Spleen (tissue), 11 donors: ENCODE data around the gene GAB2. TPM values are rescaled to one million over a fixed set of nuclear protein-coding genes. Genes with fewer than 3 reads are reported as not detected.
A peak's percentile ranks its signal among the peaks of the same experiment; 100 is the strongest.

Source experiments
- DNase-seq: peaks from one replicate; pipeline ENCODE4 v3.0.0-alpha.2; 2020
- H3K27ac ChIP-seq, 8 donors: fragments of 200-600 bp; sonication (generic) in 7 of 8; 1 replicate in 4 of 8; 2 replicates in 4 of 8; pipeline versions ENCODE4 v1.5.0 to v1.8.0; 2016 to 2021; ENCODE audit warnings: inconsistent platforms in 4 of 8, mild to moderate bottlenecking in 4 of 8, moderate library complexity in 1 of 8
- H3K27me3 ChIP-seq, 7 donors: fragments of 200-600 bp; sonication (generic) in 6 of 7; replicated peaks in 1 of 7; 1 replicate in 4 of 7; 2 replicates in 3 of 7; pipeline versions ENCODE4 v1.5.0 to v1.8.0; 2016 to 2021; ENCODE audit warnings: inconsistent platforms in 3 of 7, mild to moderate bottlenecking in 1 of 7
- H3K36me3 ChIP-seq, 6 donors: fragments of 200-600 bp; sonication (generic) in 5 of 6; 1 replicate in 4 of 6; 2 replicates in 2 of 6; pipeline versions ENCODE4 v1.5.0 to v1.8.0; 2016 to 2021; ENCODE audit warnings: inconsistent platforms in 2 of 6
- H3K4me1 ChIP-seq, 6 donors: fragments of 200-600 bp; sonication (generic) in 5 of 6; 1 replicate in 3 of 6; 2 replicates in 3 of 6; pipeline versions ENCODE4 v1.5.0 to v1.8.0; 2016 to 2021; ENCODE audit warnings: inconsistent platforms in 3 of 6
- H3K4me3 ChIP-seq, 8 donors: fragments of 200-600 bp; sonication (generic) in 7 of 8; 1 replicate in 4 of 8; 2 replicates in 4 of 8; pipeline versions ENCODE4 v1.5.0 to v1.8.0; 2016 to 2021; ENCODE audit warnings: inconsistent platforms in 4 of 8, mild to moderate bottlenecking in 4 of 8, moderate library complexity in 2 of 8
- H3K9me3 ChIP-seq, 8 donors: fragments of 200-600 bp; sonication (generic) in 7 of 8; 1 replicate in 4 of 8; 2 replicates in 4 of 8; pipeline versions ENCODE4 v1.5.0 to v1.8.0; 2016 to 2021; ENCODE audit warnings: inconsistent platforms in 4 of 8
- POLR2A ChIP-seq, 3 donors: fragments of 450-650 bp; IDR thresholded peaks; one replicate each; pipeline ENCODE4 v1.5.1; 2017; ENCODE audit warnings: antibody characterized with exemption in 3 of 3, mild to moderate bottlenecking in 1 of 3
- POLR2AphosphoS5 ChIP-seq, 3 donors: sonication (generic); formaldehyde crosslinking; IDR thresholded peaks; one replicate each; pipeline ENCODE4 v1.5.1; 2017; ENCODE audit warnings: antibody characterized with exemption in 3 of 3
- WGBS, 5 donors: extraction: QIAGEN DNeasy Blood & Tissue Kit in 3 of 5; methylation state at CpG; one replicate each; pipeline versions ENCODE4 v1.1.5 to v1.1.7; 2013 to 2018; 5-methylcytosine and 5-hydroxymethylcytosine counted together
- intact Hi-C: fragments of 100-400 bp; cut with DNase I; formaldehyde crosslinking; loops from one replicate; pipeline ENCODE4 v1.15.0; 2023; ENCODE audit warnings: low total_unique reads
- polyA plus RNA-seq, 3 donors: library from polyadenylated mRNA; stranded (reverse); fragments of 200-250 nt; gene quantifications; one replicate each; pipeline ENCODE4 v1.2.1, GENCODE V29; 2013
- total RNA-seq, 7 donors: library from RNA; depleted of rRNA in 3 of 7; stranded (reverse); fragments of >200 nt in 3 of 7; fragmentation: NEBNext Ultra II Directional in 4 of 7; extraction: Animal tissue kit (Norgen Biotek cat#: 25700) in 4 of 7; gene quantifications; one replicate each; pipeline versions ENCODE4 v1.1.0 to v1.2.1, GENCODE V29; 2016 to 2021
- TF ChIP-seq, protein P1 (sequence below), 11 experiments: fragments of 200-600 bp in 7 of 11; fragments of 450-650 bp in 4 of 11; sonication (generic) in 4 of 11; IDR thresholded peaks in 8 of 11; conservative IDR thresholded peaks in 3 of 11; 1 replicate in 7 of 11; 2 replicates in 4 of 11; pipeline versions ENCODE4 v1.4.0 to v1.8.0; 2016 to 2021; ENCODE audit warnings: antibody characterized with exemption in 11 of 11, inconsistent platforms in 4 of 11, mild to moderate bottlenecking in 1 of 11
- donor health status: healthy with polysubstance abuse.
- donor health status: DM: no; HTN: no; CAD: no; lungs with moderate emphysema.
- donor health status: DM: no; HTN: no; CAD: no.
- donor health status: Bipolar disorder and iron deficiency.
- donor health status: healthy.
- donor health status: DM: no; HTN: no; CAD: no.
- donor health status: DM: yes; HTN: yes; CAD: no.

The GAB2 gene
- total and polyA plus RNA-seq, 10 donors, result 2.3 to 57.7 (median 47.0) TPM

DNA sequence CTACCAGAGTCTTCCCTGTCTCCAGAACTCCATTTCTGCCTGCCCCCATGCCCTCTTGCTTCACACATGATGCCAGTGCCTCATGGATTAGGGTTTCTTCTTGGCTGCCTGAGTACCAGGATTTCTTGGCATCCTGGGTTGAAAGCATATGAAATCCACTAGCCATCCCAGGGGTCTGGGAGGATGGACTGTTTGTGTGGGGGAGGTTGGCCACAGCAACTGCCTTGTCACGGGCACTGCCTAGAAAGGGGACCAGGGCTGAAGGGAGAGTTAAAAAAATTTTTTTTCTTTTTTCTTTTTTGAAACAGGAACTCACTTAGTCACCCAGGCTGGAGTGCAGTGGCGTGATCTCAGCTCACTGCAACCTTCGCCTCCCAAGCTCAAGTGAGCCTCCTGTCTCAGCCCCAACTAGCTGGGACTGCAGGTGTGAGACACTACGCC lies 224.7 kb downstream of the GAB2 start:
- Histone ChIP-seq H3K4me1 (peaks cover 15 to 55% (median 26%) of the 10 kb centered on the region in 6 donors), H3K36me3 (peaks cover 0 to 14% (median 0%) of the 10 kb centered on the region in 6 donors), H3K27me3 (no peaks in the 10 kb centered on the region), H3K27ac (no peak overlapping the region), H3K4me3 (no peak overlapping the region), H3K9me3 (no peaks in the 10 kb centered on the region)
- peak; percentile 19 for DNase-seq
- intact Hi-C loops, result no loop called here
- TF ChIP-seq, protein P1, sequence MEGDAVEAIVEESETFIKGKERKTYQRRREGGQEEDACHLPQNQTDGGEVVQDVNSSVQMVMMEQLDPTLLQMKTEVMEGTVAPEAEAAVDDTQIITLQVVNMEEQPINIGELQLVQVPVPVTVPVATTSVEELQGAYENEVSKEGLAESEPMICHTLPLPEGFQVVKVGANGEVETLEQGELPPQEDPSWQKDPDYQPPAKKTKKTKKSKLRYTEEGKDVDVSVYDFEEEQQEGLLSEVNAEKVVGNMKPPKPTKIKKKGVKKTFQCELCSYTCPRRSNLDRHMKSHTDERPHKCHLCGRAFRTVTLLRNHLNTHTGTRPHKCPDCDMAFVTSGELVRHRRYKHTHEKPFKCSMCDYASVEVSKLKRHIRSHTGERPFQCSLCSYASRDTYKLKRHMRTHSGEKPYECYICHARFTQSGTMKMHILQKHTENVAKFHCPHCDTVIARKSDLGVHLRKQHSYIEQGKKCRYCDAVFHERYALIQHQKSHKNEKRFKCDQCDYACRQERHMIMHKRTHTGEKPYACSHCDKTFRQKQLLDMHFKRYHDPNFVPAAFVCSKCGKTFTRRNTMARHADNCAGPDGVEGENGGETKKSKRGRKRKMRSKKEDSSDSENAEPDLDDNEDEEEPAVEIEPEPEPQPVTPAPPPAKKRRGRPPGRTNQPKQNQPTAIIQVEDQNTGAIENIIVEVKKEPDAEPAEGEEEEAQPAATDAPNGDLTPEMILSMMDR (IDR thresholded peaks at IDR 0.05 in 8 of 11, conservative IDR thresholded peaks at IDR 0.05 in 3 of 11), result no peak
- TF ChIP-seq POLR2AphosphoS5 (IDR thresholded peaks at IDR 0.05) (no peak), POLR2A (IDR thresholded peaks at IDR 0.05) (no peak)
- WGBS, 5 donors, result 59 to 74% (median 66%) methylated on average over 4 of the region's 4 CpGs

DNA sequence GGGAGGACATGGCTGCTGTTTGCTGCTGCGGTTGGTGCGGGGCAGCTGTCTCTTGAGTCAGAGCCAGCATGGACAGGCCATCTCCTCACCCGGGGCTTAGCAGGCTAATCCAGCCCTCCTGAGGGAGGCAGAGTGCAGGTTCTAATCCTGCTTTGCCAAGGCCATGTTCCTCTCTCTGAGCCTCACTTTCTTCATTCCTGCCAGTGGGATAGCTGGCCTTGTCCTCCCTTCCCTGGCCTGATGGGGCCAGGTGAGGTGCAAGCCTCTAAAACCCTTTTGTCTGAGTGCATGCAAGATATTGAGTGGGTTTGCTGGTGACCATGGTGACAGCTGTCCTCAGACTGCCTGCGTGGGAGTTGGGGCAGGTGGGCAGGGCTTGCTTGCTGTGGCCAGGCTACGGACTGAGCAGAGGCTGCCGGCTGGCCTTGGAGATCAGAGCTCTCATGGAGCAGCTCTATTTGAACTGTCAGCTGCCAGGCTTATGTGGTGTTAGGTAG lies 225.3 kb downstream of the GAB2 start:
- intact Hi-C loops, result no loop called here
- TF ChIP-seq, protein P1 (IDR thresholded peaks at IDR 0.05 in 8 of 11, conservative IDR thresholded peaks at IDR 0.05 in 3 of 11), result no peak
- no peak for TF ChIP-seq POLR2A (IDR thresholded peaks at IDR 0.05)
- no peak for TF ChIP-seq POLR2AphosphoS5 (IDR thresholded peaks at IDR 0.05)
- peaks cover 15 to 62% (median 32%) of the 10 kb centered on the region in 6 donors for H3K4me1 ChIP-seq
- H3K27ac ChIP-seq, result peak overlapping the region in 1 of 8 donors; percentile 20
- H3K27me3 ChIP-seq, result no peaks in the 10 kb centered on the region
- no peaks in the 10 kb centered on the region for H3K9me3 ChIP-seq
- 60 to 85% (median 81%) methylated on average over 1 to 6 of the region's 6 CpGs for WGBS, 5 donors
- DNase-seq, result peak; percentile 61
- no peak overlapping the region for H3K4me3 ChIP-seq
- peaks cover 0 to 8% (median 0%) of the 10 kb centered on the region in 6 donors for H3K36me3 ChIP-seq

DNA sequence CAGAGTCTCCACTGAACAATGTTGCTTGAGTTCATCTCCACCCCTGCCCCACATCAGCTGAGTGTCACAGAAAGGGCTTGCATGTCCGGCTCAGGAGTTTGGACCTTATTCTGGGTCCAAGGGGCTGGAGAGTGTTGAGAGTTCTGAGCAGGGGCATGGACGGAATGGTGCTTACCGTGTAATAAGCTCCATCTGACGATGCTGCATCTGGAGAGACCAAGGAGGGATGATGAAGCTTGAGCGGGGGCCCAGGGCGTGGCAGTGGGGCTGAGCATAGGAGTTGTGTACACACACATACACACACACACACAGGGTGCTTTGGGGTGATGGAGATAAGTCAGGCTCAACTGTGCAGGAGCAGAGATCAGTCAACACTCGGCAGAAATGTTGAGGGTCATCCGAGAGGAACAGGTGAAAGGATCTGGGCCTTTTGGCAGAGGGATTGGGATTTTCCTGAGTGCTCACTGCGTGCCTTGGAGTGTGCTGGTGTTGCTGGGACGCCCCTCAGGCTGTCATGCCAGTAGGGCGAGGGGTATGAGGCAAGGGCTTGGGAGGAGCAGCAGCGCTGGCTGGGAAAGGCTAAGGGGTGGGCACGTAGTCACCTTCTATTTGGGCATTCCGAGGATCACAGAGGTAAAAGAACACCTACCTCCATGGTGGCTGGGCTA lies 226.6 kb downstream of the GAB2 start:
- WGBS, 5 donors, result 89 to 95% (median 92%) methylated on average over 14 of the region's 14 CpGs
- Histone ChIP-seq H3K4me3 (no peak overlapping the region), H3K36me3 (peaks cover 0 to 2% (median 0%) of the 10 kb centered on the region in 6 donors), H3K4me1 (peaks cover 15 to 66% (median 42%) of the 10 kb centered on the region in 6 donors), H3K27me3 (no peaks in the 10 kb centered on the region), H3K9me3 (no peaks in the 10 kb centered on the region), H3K27ac (no peak overlapping the region)
- no peak for TF ChIP-seq POLR2A (IDR thresholded peaks at IDR 0.05)
- peak; percentile 68 for DNase-seq
- intact Hi-C loops, result no loop called here

DNA sequence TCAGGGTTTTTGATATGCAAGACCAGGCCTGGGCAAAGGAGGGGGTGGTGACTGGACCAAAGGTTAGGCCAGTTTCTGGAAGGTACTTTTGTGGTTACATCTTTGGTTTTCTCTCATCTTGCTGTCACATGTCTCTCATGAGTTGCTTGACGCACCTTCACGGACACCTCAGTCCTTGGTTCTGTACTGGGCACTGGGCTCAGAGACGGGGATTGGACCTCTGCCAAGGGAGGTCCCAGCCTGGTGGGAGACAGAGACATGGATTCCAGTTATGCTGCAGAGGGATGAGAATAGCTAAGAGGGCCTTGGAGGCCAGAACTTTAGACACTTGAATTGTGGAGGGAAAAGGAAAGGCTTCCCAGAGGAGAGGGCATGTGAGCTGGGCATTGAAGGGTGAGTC lies 227.2 kb downstream of the GAB2 start:
- H3K27ac ChIP-seq, result no peak overlapping the region
- intact Hi-C loops, result no loop called here
- no peaks in the 10 kb centered on the region for H3K9me3 ChIP-seq
- peaks cover 15 to 73% (median 44%) of the 10 kb centered on the region in 6 donors for H3K4me1 ChIP-seq
- H3K27me3 ChIP-seq, result no peaks in the 10 kb centered on the region
- no peak overlapping the region for H3K4me3 ChIP-seq
- DNase-seq, result peak; percentile 46
- peaks cover 0 to 8% (median 0%) of the 10 kb centered on the region in 6 donors for H3K36me3 ChIP-seq
- no peak for TF ChIP-seq POLR2AphosphoS5 (IDR thresholded peaks at IDR 0.05)
- TF ChIP-seq, protein P1 (IDR thresholded peaks at IDR 0.05 in 8 of 11, conservative IDR thresholded peaks at IDR 0.05 in 3 of 11), result no peak
- TF ChIP-seq POLR2A (IDR thresholded peaks at IDR 0.05), result no peak
- 66 to 79% (median 71%) methylated on average over 3 of the region's 3 CpGs for WGBS, 5 donors
